A549 (cell line): ENCODE measurements around the gene SRRM1. TPM values are rescaled to one million over a fixed set of nuclear protein-coding genes. Genes with fewer than 3 reads are reported as not detected.

Experiments used
- ATAC-seq, 2 experiments: fragments of 200-7000 bp in 1 of 2; fragments of >200 bp in 1 of 2; cut with Nextera tagmentation in 1 of 2; cut with Tn5 transposase in 1 of 2; 3 replicates each; pipeline versions ENCODE4 v1.8.0 to v1.9.1; 2018 to 2020; ENCODE audit warnings: mild to moderate bottlenecking in 1 of 2, moderate library complexity in 1 of 2
- CTCF ChIA-PET: fragments of 300-600 bp; sonication (Branson Sonifier 250); formaldehyde crosslinking; extraction: SDS; loops from one replicate; lab custom pipeline; 2021; ENCODE audit warnings: antibody characterized with exemption, inconsistent platforms; lab: Yijun Ruan, JAX
- POLR2A ChIA-PET: fragments of 350-600 bp; formaldehyde crosslinking; extraction: SDS; loops from one replicate; lab custom pipeline; 2021; ENCODE audit warnings: antibody characterized with exemption, inconsistent platforms; lab: Yijun Ruan, JAX
- DNase-seq, 2 experiments: peaks; one replicate each; pipeline versions ENCODE4 v3.0.0 to v3.0.0-alpha.2; 2011 to 2016; ENCODE audit warnings: low read depth in 1 of 2, low spot score in 1 of 2
- FAIRE-seq: peaks from 2 replicates; lab custom pipeline; 2011; peaks lifted over from hg19 to GRCh38; lab: Jason Lieb, UNC
- H3K27ac ChIP-seq, 2 experiments: fragments of >200 bp; sonication (Bioruptor Twin); formaldehyde crosslinking; 3 replicates each; pipeline ENCODE4 v1.5.1; 2016 to 2017
- H3K4me1 ChIP-seq: fragments of >200 bp; sonication (Bioruptor Twin); formaldehyde crosslinking; 3 replicates; pipeline ENCODE4 v1.6.1; 2016
- H3K4me2 ChIP-seq: fragments of >200 bp; sonication (Bioruptor Twin); formaldehyde crosslinking; 3 replicates; pipeline ENCODE4 v1.6.1; 2016
- H3K4me3 ChIP-seq: fragments of >200 bp; sonication (Bioruptor Twin); formaldehyde crosslinking; 3 replicates; pipeline ENCODE4 v1.5.1; 2016
- H3K9me3 ChIP-seq: fragments of >200 bp; sonication (Bioruptor Twin); formaldehyde crosslinking; 3 replicates; pipeline ENCODE4 v1.6.1; 2016
- CBX2 ChIP-seq: fragments of 200-600 bp; sonication (generic); IDR thresholded peaks from 2 replicates; pipeline ENCODE4 v1.6.1; 2016; ENCODE audit warnings: low read depth, mild to moderate bottlenecking, borderline replicate concordance
- CEBPB ChIP-seq, 2 experiments: fragments of >200 bp in 1 of 2; sonication (Bioruptor Twin) in 1 of 2; formaldehyde crosslinking in 1 of 2; IDR thresholded peaks; 2 replicates each; pipeline ENCODE4 v1.6.1; 2012 to 2016
- CHD2 ChIP-seq: fragments of 150-350 bp; IDR thresholded peaks from 2 replicates; pipeline ENCODE4 v1.6.1; 2014; ENCODE audit warnings: low read length; ENCODE audit not compliant: partially characterized antibody
- CHD4 ChIP-seq: fragments of 200-600 bp; sonication (generic); IDR thresholded peaks from 2 replicates; pipeline ENCODE4 v1.6.1; 2016; ENCODE audit warnings: antibody characterized with exemption, mild to moderate bottlenecking, borderline replicate concordance
- EP300 ChIP-seq, 2 experiments: fragments of >200 bp; sonication (Bioruptor Twin); formaldehyde crosslinking; IDR thresholded peaks; 2 replicates in 1 of 2; 3 replicates in 1 of 2; pipeline ENCODE4 v1.6.1; 2016 to 2017
- FOSB ChIP-seq: fragments of 250-450 bp; sonication (Bioruptor Pico); IDR thresholded peaks from 2 replicates; pipeline ENCODE4 v1.5.0; 2020; ENCODE audit warnings: mild to moderate bottlenecking, moderate library complexity
- FOSL2 ChIP-seq, 2 experiments: fragments of 450-650 bp in 1 of 2; fragments of >200 bp in 1 of 2; sonication (Bioruptor Twin) in 1 of 2; formaldehyde crosslinking; IDR thresholded peaks; 2 replicates each; pipeline versions ENCODE4 v1.5.0 to v1.6.1; 2016 to 2020; ENCODE audit warnings: mild to moderate bottlenecking in 1 of 2, moderate library complexity in 1 of 2
- FOXS1 ChIP-seq: fragments of 250-450 bp; sonication (Bioruptor Pico); IDR thresholded peaks from 2 replicates; pipeline ENCODE4 v1.5.0; 2020; ENCODE audit warnings: mild to moderate bottlenecking, moderate library complexity
- GATA3 ChIP-seq: IDR thresholded peaks from 2 replicates; pipeline ENCODE4 v1.6.1; 2012; ENCODE audit warnings: borderline replicate concordance
- HDAC2 ChIP-seq: fragments of 200-600 bp; sonication (generic); IDR thresholded peaks from 2 replicates; pipeline ENCODE4 v1.6.1; 2016
- HEYL ChIP-seq: fragments of 250-450 bp; sonication (Bioruptor Pico); IDR thresholded peaks from 2 replicates; pipeline ENCODE4 v1.8.0; 2021; ENCODE audit warnings: mild to moderate bottlenecking, moderate library complexity
- HOXA7 ChIP-seq: fragments of 250-450 bp; sonication (Bioruptor Pico); IDR thresholded peaks from 2 replicates; pipeline ENCODE4 v1.5.0; 2020; ENCODE audit warnings: mild to moderate bottlenecking, moderate library complexity
- HOXB13 ChIP-seq: fragments of 250-450 bp; sonication (Bioruptor Pico); IDR thresholded peaks from 2 replicates; pipeline ENCODE4 v1.5.0; 2020; ENCODE audit warnings: low read depth, mild to moderate bottlenecking, moderate library complexity
- JUN ChIP-seq, 2 experiments: fragments of >200 bp; sonication (Bioruptor Twin); formaldehyde crosslinking; IDR thresholded peaks; 2 replicates in 1 of 2; 3 replicates in 1 of 2; pipeline ENCODE4 v1.6.1; 2016 to 2017
- KDM1A ChIP-seq: fragments of 200-600 bp; sonication (generic); IDR thresholded peaks from 2 replicates; pipeline ENCODE4 v1.6.1; 2016; ENCODE audit warnings: low read depth, mild to moderate bottlenecking
- KDM5A ChIP-seq: fragments of 200-600 bp; sonication (generic); IDR thresholded peaks from 2 replicates; pipeline ENCODE4 v1.6.1; 2016; ENCODE audit warnings: antibody characterized with exemption, mild to moderate bottlenecking
- NPAS2 ChIP-seq: fragments of 250-450 bp; sonication (Bioruptor Pico); IDR thresholded peaks from 2 replicates; pipeline ENCODE4 v1.8.0; 2022; ENCODE audit warnings: mild to moderate bottlenecking, moderate library complexity, borderline replicate concordance
- NR3C1 ChIP-seq: fragments of >200 bp; sonication (Bioruptor Twin); formaldehyde crosslinking; IDR thresholded peaks from 3 replicates; pipeline ENCODE4 v1.6.1; 2017
- PHF8 ChIP-seq: fragments of 200-600 bp; sonication (generic); IDR thresholded peaks from 2 replicates; pipeline ENCODE4 v1.6.1; 2016; ENCODE audit warnings: low read depth, mild to moderate bottlenecking, antibody characterized with exemption, moderate library complexity, borderline replicate concordance
- RAD21 ChIP-seq, 2 experiments: fragments of >200 bp in 1 of 2; sonication (Bioruptor Twin) in 1 of 2; formaldehyde crosslinking in 1 of 2; IDR thresholded peaks in 1 of 2; conservative IDR thresholded peaks in 1 of 2; 2 replicates in 1 of 2; 3 replicates in 1 of 2; pipeline ENCODE4 v1.6.1; 2012 to 2018; ENCODE audit warnings: inconsistent platforms in 1 of 2
- RARB ChIP-seq: fragments of 250-450 bp; sonication (Bioruptor Pico); IDR thresholded peaks from 2 replicates; pipeline ENCODE4 v1.8.0; 2021; ENCODE audit warnings: mild to moderate bottlenecking, moderate library complexity
- RFX5 ChIP-seq: fragments of 450-650 bp; IDR thresholded peaks from 2 replicates; pipeline ENCODE4 v1.7.1; 2014; ENCODE audit warnings: antibody characterized with exemption, mild to moderate bottlenecking, moderate library complexity
- RNF2 ChIP-seq: fragments of 200-600 bp; sonication (generic); IDR thresholded peaks from 2 replicates; pipeline ENCODE4 v1.6.1; 2016; ENCODE audit warnings: low read depth, mild to moderate bottlenecking, antibody characterized with exemption, moderate library complexity, borderline replicate concordance
- SMC3 ChIP-seq: fragments of >200 bp; sonication (Bioruptor Twin); formaldehyde crosslinking; IDR thresholded peaks from 3 replicates; pipeline ENCODE4 v1.6.1; 2018; ENCODE audit warnings: inconsistent platforms
- TFCP2L1 ChIP-seq: fragments of 250-450 bp; sonication (Bioruptor Pico); IDR thresholded peaks from 2 replicates; pipeline ENCODE4 v1.5.0; 2021; ENCODE audit warnings: mild to moderate bottlenecking
- TP53 ChIP-seq: fragments of 250-450 bp; sonication (Bioruptor Pico); IDR thresholded peaks from 2 replicates; pipeline ENCODE4 v1.5.0; 2021; ENCODE audit warnings: mild to moderate bottlenecking, moderate library complexity
- WGBS: methylation state at CpG from one replicate; pipeline ENCODE4 v1.1.6; 2017; ENCODE audit errors: missing lambda C conversion rate; 5-methylcytosine and 5-hydroxymethylcytosine counted together
- polyA plus RNA-seq, 4 experiments: library from polyadenylated mRNA; depleted of rRNA in 3 of 4; stranded (reverse); fragments of >200 nt; fragmentation: RNase III in 1 of 4; extraction: RNeasy Plus Mini Kit Qiagen cat#74134 plus additional on column Dnase treatment in 1 of 4; gene quantifications; 2 replicates in 3 of 4; 3 replicates in 1 of 4; pipeline ENCODE4 v1.2.3, GENCODE V29; 2011 to 2017
- TF ChIP-seq, protein P1 (sequence below): fragments of >200 bp; sonication (Bioruptor Twin); formaldehyde crosslinking; IDR thresholded peaks from 3 replicates; pipeline ENCODE4 v1.5.1; 2016
- TF ChIP-seq, protein P2 (sequence below): fragments of >200 bp; sonication (Bioruptor Twin); formaldehyde crosslinking; IDR thresholded peaks from 2 replicates; pipeline ENCODE4 v1.6.1; 2016
- TF ChIP-seq, protein P3 (sequence below): fragments of 250-450 bp; sonication (Bioruptor Pico); IDR thresholded peaks from 2 replicates; pipeline ENCODE4 v1.5.0; 2020; ENCODE audit warnings: low read depth, mild to moderate bottlenecking, moderate library complexity
- TF ChIP-seq, protein P4 (sequence below): fragments of 150-350 bp; IDR thresholded peaks from 2 replicates; pipeline ENCODE4 v1.6.1; 2014; ENCODE audit warnings: low read depth, mild to moderate bottlenecking, low read length

The SRRM1 gene
- polyA plus RNA-seq, 2 of the 4 experiments (the other 2 are of a cell fraction), result 59.6 to 72.5 TPM

DNA sequence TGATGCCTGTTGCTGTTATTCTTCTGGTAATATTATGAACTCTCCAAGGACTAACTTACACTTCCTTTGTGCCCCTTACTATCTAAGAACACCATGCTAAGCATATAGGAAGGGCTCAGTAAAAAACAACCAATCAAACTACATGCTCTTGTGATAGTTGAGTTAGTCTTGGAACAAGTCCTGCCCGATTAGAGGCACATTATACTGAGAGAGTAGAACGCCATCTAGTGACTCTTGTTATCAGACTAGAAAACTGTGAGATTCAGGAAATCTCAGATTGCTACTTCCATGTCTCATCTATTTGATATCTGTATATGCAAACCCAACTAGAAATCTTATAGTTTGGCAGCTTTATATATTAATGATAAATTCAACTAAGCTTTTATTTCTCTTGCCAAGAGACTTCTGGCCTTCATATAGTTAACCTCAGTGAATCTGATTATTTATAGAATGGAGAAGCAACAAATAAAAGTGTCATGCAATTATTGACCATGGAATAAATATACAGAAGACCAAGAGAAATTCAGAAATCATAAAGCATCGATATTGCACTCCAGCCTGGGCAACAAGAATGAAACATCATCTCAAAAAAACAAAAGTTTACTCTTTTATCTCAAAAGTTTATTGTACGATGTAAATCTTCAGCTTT is 7.8 kb upstream of the SRRM1 start:
- Histone ChIP-seq H3K27ac (no peak overlapping the region), H3K9me3 (no peaks in the 10 kb centered on the region), H3K4me3 (no peak overlapping the region), H3K4me1 (peaks cover 4% of the 10 kb centered on the region; the same call in 1 of the 3 replicates), H3K4me2 (no peak overlapping the region)
- FAIRE-seq (no peak), ATAC-seq (peak; percentile 77 to 91; a peak in 5 of 6 replicates), DNase-seq (peak; percentile 60 to 76)
- TF ChIP-seq RFX5 (no peak), KDM5A (no peak), HOXA7 (CRISPR knock-in tag) (no peak), HEYL (no peak), HOXB13 (CRISPR knock-in tag) (no peak), EP300 (IDR thresholded peaks at IDR 0.05) (no peak), SMC3 (peak; percentile 73), GATA3 (no peak), NPAS2 (CRISPR knock-in tag) (no peak), KDM1A (no peak), FOSB (CRISPR knock-in tag) (no peak), HDAC2 (no peak), RNF2 (no peak), RARB (no peak), FOSL2 (IDR thresholded peaks at IDR 0.05) (no peak), FOSL2 (CRISPR knock-in tag; IDR thresholded peaks at IDR 0.05) (no peak), CHD4 (no peak), FOXS1 (no peak), CHD2 (no peak), NR3C1 (no peak), RAD21 (conservative IDR thresholded peaks at IDR 0.05 in 1 of 2, IDR thresholded peaks at IDR 0.05 in 1 of 2) (peak; percentile 74 to 81), CEBPB (IDR thresholded peaks at IDR 0.05) (no peak)
- TF ChIP-seq, protein P1, sequence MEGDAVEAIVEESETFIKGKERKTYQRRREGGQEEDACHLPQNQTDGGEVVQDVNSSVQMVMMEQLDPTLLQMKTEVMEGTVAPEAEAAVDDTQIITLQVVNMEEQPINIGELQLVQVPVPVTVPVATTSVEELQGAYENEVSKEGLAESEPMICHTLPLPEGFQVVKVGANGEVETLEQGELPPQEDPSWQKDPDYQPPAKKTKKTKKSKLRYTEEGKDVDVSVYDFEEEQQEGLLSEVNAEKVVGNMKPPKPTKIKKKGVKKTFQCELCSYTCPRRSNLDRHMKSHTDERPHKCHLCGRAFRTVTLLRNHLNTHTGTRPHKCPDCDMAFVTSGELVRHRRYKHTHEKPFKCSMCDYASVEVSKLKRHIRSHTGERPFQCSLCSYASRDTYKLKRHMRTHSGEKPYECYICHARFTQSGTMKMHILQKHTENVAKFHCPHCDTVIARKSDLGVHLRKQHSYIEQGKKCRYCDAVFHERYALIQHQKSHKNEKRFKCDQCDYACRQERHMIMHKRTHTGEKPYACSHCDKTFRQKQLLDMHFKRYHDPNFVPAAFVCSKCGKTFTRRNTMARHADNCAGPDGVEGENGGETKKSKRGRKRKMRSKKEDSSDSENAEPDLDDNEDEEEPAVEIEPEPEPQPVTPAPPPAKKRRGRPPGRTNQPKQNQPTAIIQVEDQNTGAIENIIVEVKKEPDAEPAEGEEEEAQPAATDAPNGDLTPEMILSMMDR, result peak; percentile 69
- TF ChIP-seq, protein P2, sequence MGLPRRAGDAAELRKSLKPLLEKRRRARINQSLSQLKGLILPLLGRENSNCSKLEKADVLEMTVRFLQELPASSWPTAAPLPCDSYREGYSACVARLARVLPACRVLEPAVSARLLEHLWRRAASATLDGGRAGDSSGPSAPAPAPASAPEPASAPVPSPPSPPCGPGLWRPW, result no peak
- WGBS, result 24% methylated on average over 4 of the region's 4 CpGs
- ChIA-PET CTCF (interaction anchor here (0.6 to 3.0 kb wide), 29 partner anchors 11 to 443 kb away, joined by 3 to 13 read pairs (median 3); partner anchors contain the start of gene NIPAL3), POLR2A (interaction anchor here (0.6 kb wide), 1 partner anchor 94 kb away, joined by 3 read pairs; no protein-coding TSS in a partner anchor)

DNA sequence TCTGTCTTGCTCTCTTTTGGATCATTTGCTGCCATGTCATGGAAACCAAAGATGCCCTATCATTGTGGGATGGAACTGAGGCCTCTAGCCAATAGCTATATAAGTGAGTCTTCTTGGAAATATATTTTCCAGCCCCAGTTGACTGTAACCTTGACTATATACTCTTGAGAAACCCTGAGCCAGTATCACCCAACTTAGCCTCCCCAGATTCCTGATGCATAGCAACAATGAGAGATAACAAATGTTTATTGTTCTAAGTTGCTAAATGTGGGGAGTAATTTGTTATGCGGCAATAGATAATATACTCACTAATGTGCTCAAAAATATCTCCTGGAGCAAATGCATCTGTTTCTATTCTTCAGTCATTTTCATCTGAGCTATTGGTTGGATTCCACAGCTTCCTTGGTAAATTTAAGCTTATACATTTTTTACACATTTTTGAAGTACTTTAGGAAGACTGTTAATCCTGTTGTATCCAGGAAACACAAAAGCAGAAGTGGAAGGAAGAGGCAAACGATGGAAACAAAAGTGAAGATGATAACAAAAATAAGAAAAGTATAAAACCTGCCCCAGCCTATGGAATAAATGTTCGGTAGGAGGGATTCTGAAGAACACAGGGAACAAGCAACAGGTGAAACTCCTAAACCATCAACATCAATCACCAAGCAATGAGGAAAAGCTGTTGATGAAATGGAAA is 6.3 kb upstream of the SRRM1 start:
- WGBS, result 60% methylated on average over 3 of the region's 3 CpGs
- peaks cover 9% of the 10 kb centered on the region; the same call in 1 of the 3 replicates for H3K4me1 ChIP-seq

More for the DNA sequence above, 6.3 kb upstream of the SRRM1 start:
- no peak overlapping the region for H3K27ac ChIP-seq
- ChIA-PET CTCF (interaction anchor here (0.7 to 3.0 kb wide), 17 partner anchors 16 to 439 kb away, joined by 3 to 13 read pairs (median 3); partner anchors contain the start of gene NIPAL3), POLR2A (no interaction called here)
- no peak for TF ChIP-seq CBX2
- TF ChIP-seq, protein P3, sequence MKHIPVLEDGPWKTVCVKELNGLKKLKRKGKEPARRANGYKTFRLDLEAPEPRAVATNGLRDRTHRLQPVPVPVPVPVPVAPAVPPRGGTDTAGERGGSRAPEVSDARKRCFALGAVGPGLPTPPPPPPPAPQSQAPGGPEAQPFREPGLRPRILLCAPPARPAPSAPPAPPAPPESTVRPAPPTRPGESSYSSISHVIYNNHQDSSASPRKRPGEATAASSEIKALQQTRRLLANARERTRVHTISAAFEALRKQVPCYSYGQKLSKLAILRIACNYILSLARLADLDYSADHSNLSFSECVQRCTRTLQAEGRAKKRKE, result no peak
- TF ChIP-seq TFCP2L1 (CRISPR knock-in tag), result no peak
- TF ChIP-seq TP53, result no peak
- no peak for TF ChIP-seq CHD2
- no peak for TF ChIP-seq RAD21 (conservative IDR thresholded peaks at IDR 0.05 in 1 of 2, IDR thresholded peaks at IDR 0.05 in 1 of 2)
- no peak for TF ChIP-seq CEBPB (IDR thresholded peaks at IDR 0.05)
- no peak for TF ChIP-seq NR3C1
- TF ChIP-seq JUN (IDR thresholded peaks at IDR 0.05), result no peak
- TF ChIP-seq PHF8, result no peak
- TF ChIP-seq, protein P4, sequence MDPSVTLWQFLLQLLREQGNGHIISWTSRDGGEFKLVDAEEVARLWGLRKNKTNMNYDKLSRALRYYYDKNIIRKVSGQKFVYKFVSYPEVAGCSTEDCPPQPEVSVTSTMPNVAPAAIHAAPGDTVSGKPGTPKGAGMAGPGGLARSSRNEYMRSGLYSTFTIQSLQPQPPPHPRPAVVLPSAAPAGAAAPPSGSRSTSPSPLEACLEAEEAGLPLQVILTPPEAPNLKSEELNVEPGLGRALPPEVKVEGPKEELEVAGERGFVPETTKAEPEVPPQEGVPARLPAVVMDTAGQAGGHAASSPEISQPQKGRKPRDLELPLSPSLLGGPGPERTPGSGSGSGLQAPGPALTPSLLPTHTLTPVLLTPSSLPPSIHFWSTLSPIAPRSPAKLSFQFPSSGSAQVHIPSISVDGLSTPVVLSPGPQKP, result no peak
- DNase-seq, result no peak
- H3K4me2 ChIP-seq, result no peak overlapping the region
- ATAC-seq, result no peak
- no peak overlapping the region for H3K4me3 ChIP-seq
- no peaks in the 10 kb centered on the region for H3K9me3 ChIP-seq
- no peak for FAIRE-seq
